ENCODE data around the gene NEMP1. TPM values are rescaled to one million over a fixed set of nuclear protein-coding genes. Genes with fewer than 3 reads are reported as not detected.

Gene NEMP1
- total RNA-seq, 2 experiments from 2014 or later: 7.2 to 9.9 TPM

DNA sequence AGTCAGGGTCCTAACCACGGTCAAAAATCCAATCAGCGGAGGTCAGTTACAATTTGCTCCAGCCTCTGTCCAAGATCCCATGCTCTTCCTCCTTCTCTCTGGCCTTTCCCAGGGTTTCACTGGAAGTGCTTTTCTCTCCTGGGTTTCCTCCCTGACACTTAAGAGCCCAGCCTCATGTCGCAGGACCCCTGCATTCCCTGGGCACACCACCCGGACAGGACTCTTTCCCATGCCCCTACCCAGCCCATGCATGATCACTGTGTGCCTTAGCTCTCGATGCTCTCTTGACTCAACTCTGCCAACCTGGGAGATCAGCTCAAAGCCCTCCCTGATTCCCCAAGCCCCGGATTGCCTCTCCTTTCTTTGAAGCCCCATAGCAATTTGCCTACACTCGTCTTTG is 46.8 kb downstream of the NEMP1 start:
- Mint-ChIP-seq H3K27ac (no peak overlapping the region), H3K27me3 (no peaks in the 10 kb centered on the region), H3K4me1 (ENCODE audit: low read depth) (peaks cover 54% of the 10 kb centered on the region), H3K36me3 (ENCODE audit: low read depth) (no peaks in the 10 kb centered on the region), H3K4me3 (no peak overlapping the region), H3K9me3 (no peaks in the 10 kb centered on the region)
- TF ChIP-seq, protein P1, sequence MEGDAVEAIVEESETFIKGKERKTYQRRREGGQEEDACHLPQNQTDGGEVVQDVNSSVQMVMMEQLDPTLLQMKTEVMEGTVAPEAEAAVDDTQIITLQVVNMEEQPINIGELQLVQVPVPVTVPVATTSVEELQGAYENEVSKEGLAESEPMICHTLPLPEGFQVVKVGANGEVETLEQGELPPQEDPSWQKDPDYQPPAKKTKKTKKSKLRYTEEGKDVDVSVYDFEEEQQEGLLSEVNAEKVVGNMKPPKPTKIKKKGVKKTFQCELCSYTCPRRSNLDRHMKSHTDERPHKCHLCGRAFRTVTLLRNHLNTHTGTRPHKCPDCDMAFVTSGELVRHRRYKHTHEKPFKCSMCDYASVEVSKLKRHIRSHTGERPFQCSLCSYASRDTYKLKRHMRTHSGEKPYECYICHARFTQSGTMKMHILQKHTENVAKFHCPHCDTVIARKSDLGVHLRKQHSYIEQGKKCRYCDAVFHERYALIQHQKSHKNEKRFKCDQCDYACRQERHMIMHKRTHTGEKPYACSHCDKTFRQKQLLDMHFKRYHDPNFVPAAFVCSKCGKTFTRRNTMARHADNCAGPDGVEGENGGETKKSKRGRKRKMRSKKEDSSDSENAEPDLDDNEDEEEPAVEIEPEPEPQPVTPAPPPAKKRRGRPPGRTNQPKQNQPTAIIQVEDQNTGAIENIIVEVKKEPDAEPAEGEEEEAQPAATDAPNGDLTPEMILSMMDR (IDR thresholded peaks at IDR 0.05): no peak
- Histone ChIP-seq H3K27me3 (ENCODE audit: control insufficient read depth in 1 of 2, insufficient read depth in 2 of 2, low read length in 2 of 2) (no peaks in the 10 kb centered on the region), H3K4me3 (ENCODE audit: low read length) (no peak overlapping the region), H3K36me3 (ENCODE audit: insufficient read depth, low read length) (no peaks in the 10 kb centered on the region), H3K9me3 (ENCODE audit: control insufficient read depth in 1 of 2, insufficient read depth in 1 of 2, low read length in 2 of 2) (no peaks in the 10 kb centered on the region), H3K4me1 (ENCODE audit: insufficient read depth, low read length) (peaks cover 40% of the 10 kb centered on the region), H3K27ac (ENCODE audit: low read depth in 1 of 2, low read length in 2 of 2) (no peak overlapping the region)
- CTCF ChIA-PET: interaction anchor here (1.0 to 2.1 kb wide), 4 partner anchors 10 to 38 kb away, joined by 3 to 5 read pairs (median 4); no protein-coding TSS in a partner anchor
- POLR2A ChIA-PET: interaction anchor here (0.6 to 2.5 kb wide), 10 partner anchors 8 to 362 kb away, joined by 3 to 8 read pairs (median 4); partner anchors contain the start of genes STAT6 and ZBTB39
- no peak for ATAC-seq (ENCODE audit: poor library complexity)
- intact Hi-C loops (cut with DNase I, micrococcal nuclease): no loop called here
- DNase-seq: no peak

DNA sequence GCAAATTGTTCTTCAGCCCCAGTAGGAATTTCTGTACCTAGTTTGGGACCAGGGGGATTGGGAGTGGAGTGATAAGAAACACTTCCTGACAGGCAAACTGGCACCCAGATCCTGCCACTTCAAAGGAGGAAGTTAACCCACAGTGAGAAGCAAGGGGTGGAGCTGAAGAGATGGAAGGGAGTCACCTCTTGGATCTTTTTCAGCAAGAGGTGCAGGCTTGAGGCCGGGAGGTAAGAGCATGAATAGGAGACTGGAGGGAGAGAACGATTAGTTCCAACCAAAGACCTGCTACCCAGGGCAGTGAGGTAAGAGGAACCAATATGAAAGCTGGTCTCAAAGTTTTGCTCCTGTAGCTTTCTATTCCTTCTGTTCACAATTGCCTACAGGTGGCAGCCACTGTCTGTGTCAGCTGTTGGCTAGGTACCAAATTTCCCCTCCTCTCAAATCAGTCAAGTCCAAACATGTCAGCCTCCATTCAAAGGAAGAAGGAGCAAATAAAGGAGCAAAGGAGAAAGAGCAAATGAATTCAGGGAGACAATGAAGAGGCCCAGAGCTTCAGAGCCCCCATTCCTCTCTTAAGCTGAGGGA is 47.4 kb downstream of the NEMP1 start:
- Histone ChIP-seq H3K4me1 (ENCODE audit: insufficient read depth, low read length) (peaks cover 43% of the 10 kb centered on the region), H3K36me3 (ENCODE audit: insufficient read depth, low read length) (no peaks in the 10 kb centered on the region), H3K9me3 (ENCODE audit: control insufficient read depth in 1 of 2, insufficient read depth in 1 of 2, low read length in 2 of 2) (no peaks in the 10 kb centered on the region), H3K27ac (ENCODE audit: low read depth in 1 of 2, low read length in 2 of 2) (no peak overlapping the region), H3K4me3 (ENCODE audit: low read length) (no peak overlapping the region), H3K27me3 (ENCODE audit: control insufficient read depth in 1 of 2, insufficient read depth in 2 of 2, low read length in 2 of 2) (no peaks in the 10 kb centered on the region)
- TF ChIP-seq, protein P1 (IDR thresholded peaks at IDR 0.05): no peak
- Mint-ChIP-seq H3K36me3 (ENCODE audit: low read depth) (no peaks in the 10 kb centered on the region), H3K27ac (peak overlapping the region; percentile 14), H3K4me3 (no peak overlapping the region), H3K27me3 (no peaks in the 10 kb centered on the region), H3K9me3 (no peaks in the 10 kb centered on the region), H3K4me1 (ENCODE audit: low read depth) (peaks cover 59% of the 10 kb centered on the region)
- CTCF ChIA-PET: interaction anchor here (0.8 to 2.1 kb wide), 5 partner anchors 10 to 38 kb away, joined by 3 to 5 read pairs (median 3); no protein-coding TSS in a partner anchor
- DNase-seq (peak in 5 of 14 experiments; percentile 12 to 54 (median 47)), ATAC-seq (ENCODE audit: poor library complexity) (peak; percentile 82)
- intact Hi-C loops (cut with DNase I, micrococcal nuclease): no loop called here
- POLR2A ChIA-PET: interaction anchor here (0.6 to 2.5 kb wide), 11 partner anchors 9 to 361 kb away, joined by 3 to 8 read pairs (median 4); partner anchors contain the start of genes STAT6 and ZBTB39

DNA sequence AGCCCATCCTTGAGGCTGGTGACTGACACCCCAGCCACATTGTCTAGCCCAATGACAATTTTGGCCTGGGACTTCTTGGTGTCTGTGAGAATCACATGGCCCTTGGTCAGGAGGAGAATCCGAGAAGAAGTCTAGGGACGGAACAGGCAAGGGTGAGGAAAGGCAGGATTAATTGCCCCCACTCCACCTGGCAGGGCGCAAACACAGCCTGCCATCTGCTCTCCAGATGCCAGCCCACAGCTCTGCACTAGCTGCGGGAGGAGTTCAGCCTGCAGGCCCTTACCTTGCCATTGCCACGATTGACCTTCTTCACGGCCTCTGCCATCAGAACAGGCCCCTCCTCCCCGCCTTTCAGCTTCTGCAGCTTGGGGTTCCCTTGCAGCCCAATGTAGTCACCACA is 49.1 kb downstream of the NEMP1 start:
- Mint-ChIP-seq H3K9me3 (no peaks in the 10 kb centered on the region), H3K4me1 (ENCODE audit: low read depth) (peaks cover 67% of the 10 kb centered on the region), H3K4me3 (no peak overlapping the region), H3K27ac (no peak overlapping the region), H3K36me3 (ENCODE audit: low read depth) (no peaks in the 10 kb centered on the region), H3K27me3 (no peaks in the 10 kb centered on the region)
- Histone ChIP-seq H3K9me3 (ENCODE audit: control insufficient read depth in 1 of 2, insufficient read depth in 1 of 2, low read length in 2 of 2) (no peaks in the 10 kb centered on the region), H3K27me3 (ENCODE audit: control insufficient read depth in 1 of 2, insufficient read depth in 2 of 2, low read length in 2 of 2) (no peaks in the 10 kb centered on the region), H3K4me3 (ENCODE audit: low read length) (no peak overlapping the region), H3K4me1 (ENCODE audit: insufficient read depth, low read length) (peaks cover 43% of the 10 kb centered on the region), H3K27ac (ENCODE audit: low read depth in 1 of 2, low read length in 2 of 2) (no peak overlapping the region), H3K36me3 (ENCODE audit: insufficient read depth, low read length) (no peaks in the 10 kb centered on the region)
- ATAC-seq (ENCODE audit: poor library complexity) (no peak), DNase-seq (no peak)
- CTCF ChIA-PET: no interaction called here
- POLR2A ChIA-PET: interaction anchor here (1.3 kb wide), 1 partner anchor 19 kb away, joined by 3 read pairs; no protein-coding TSS in a partner anchor
- intact Hi-C loops (cut with DNase I, micrococcal nuclease): no loop called here
- TF ChIP-seq, protein P1 (IDR thresholded peaks at IDR 0.05): no peak
